Heart right ventricle (tissue), 16 donors: ENCODE results near the gene DLL4. TPM values are rescaled to one million over a fixed set of nuclear protein-coding genes. Genes with fewer than 3 reads are reported as not detected.

Experiments used
- ATAC-seq, 8 donors: fragments of 200-7000 bp; cut with Tn5 transposase; one replicate each; pipeline ENCODE4 v1.9.1; 2020; ENCODE audit warnings: mild to moderate bottlenecking in 8 of 8, moderate library complexity in 8 of 8, moderate number of reproducible peaks in 1 of 8
- DNase-seq, 2 donors: peaks; one replicate each; pipeline ENCODE4 v3.0.0-alpha.2; 2020
- H3K27ac ChIP-seq, 10 donors: fragments of 200-600 bp; sonication (generic) in 2 of 10; one replicate each; pipeline versions ENCODE4 v1.5.0 to v1.8.0; 2020 to 2022; ENCODE audit warnings: mild to moderate bottlenecking in 3 of 10
- H3K27me3 ChIP-seq, 7 donors: fragments of 200-600 bp; one replicate each; pipeline ENCODE4 v1.8.0; 2021 to 2022; ENCODE audit warnings: mild to moderate bottlenecking in 2 of 7
- H3K36me3 ChIP-seq, 9 donors: fragments of 200-600 bp; sonication (generic) in 1 of 9; one replicate each; pipeline versions ENCODE4 v1.5.0 to v1.8.0; 2020 to 2022; ENCODE audit warnings: mild to moderate bottlenecking in 2 of 9
- H3K4me1 ChIP-seq, 9 donors: fragments of 200-600 bp; sonication (generic) in 1 of 9; one replicate each; pipeline versions ENCODE4 v1.5.0 to v1.8.0; 2020 to 2022; ENCODE audit warnings: mild to moderate bottlenecking in 4 of 9
- H3K4me3 ChIP-seq, 10 donors: fragments of 200-600 bp; sonication (generic) in 2 of 10; one replicate each; pipeline versions ENCODE4 v1.5.0 to v1.8.0; 2020 to 2022; ENCODE audit warnings: mild to moderate bottlenecking in 7 of 10, moderate library complexity in 2 of 10
- H3K9me3 ChIP-seq, 11 donors: fragments of 200-600 bp in 10 of 11; sonication (generic) in 2 of 11; one replicate each; pipeline versions ENCODE4 v1.5.0 to v1.8.0; 2013 to 2022; ENCODE audit warnings: mild to moderate bottlenecking in 2 of 11, control low read depth in 1 of 11, moderate library complexity in 1 of 11
- CTCF ChIP-seq, 9 donors: fragments of 200-600 bp; sonication (generic) in 2 of 9; IDR thresholded peaks; one replicate each; pipeline versions ENCODE4 v1.5.0 to v1.8.0; 2021 to 2022; ENCODE audit warnings: antibody characterized with exemption in 9 of 9, mild to moderate bottlenecking in 5 of 9, moderate library complexity in 1 of 9
- WGBS, 2 donors: extraction: QIAGEN DNeasy Blood & Tissue Kit; methylation state at CpG; one replicate each; pipeline ENCODE4 v1.1.7; 2013; ENCODE audit warnings: inconsistent platforms in 1 of 2; 5-methylcytosine and 5-hydroxymethylcytosine counted together
- intact Hi-C, 10 donors: fragments of 100-400 bp; cut with DNase I; formaldehyde crosslinking; loops; one replicate each; pipeline versions ENCODE4 v1.11.1 to v1.14.2; 2022
- polyA plus RNA-seq, 2 donors: library from polyadenylated mRNA; stranded (reverse); fragments of 200-250 nt; gene quantifications; one replicate each; pipeline ENCODE4 v1.2.3, GENCODE V29; 2013
- total RNA-seq, 10 donors: library from RNA; stranded (reverse); fragmentation: NEBNext Ultra II Directional in 3 of 10; extraction: Animal tissue kit (Norgen Biotek cat#: 25700) in 3 of 10; gene quantifications; one replicate each; pipeline versions ENCODE4 v1.2.1 to v1.2.4, GENCODE V29; 2021 to 2023
- donor health status: Arrhythmogenic right ventricular cardiomyopathy.
- donor health status: ischemic (EF 13 %, LVEDD 7.1; RV severe dilation, severe dysfunction).
- donor health status: healthy with polysubstance abuse.
- donor health status: DM: no; HTN: yes; CAD: no.
- donor health status: DM: no; HTN: no; CAD: no.
- donor health status: ischemic (EF 25% LVEDD 6.9; RV normal size, moderate dysfunction).
- donor health status: ischemic (EF 25% LVEDD 5.7; RV mildly dilated, moderate dysfunction).
- donor health status: healthy.
- donor health status: DM: yes; HTN: yes; CAD: no.
- donor health status: Ischemic cardiomyopathy.
- donor health status: ischemic (EF 35%, LVEDD 5.7; RV mildly dilated, moderate dysfunction).
- donor health status: nonischemic (EF 11% LVEDD 7.7; RV severe dilation, severe dysfunction).
- donor health status: DM: yes; HTN: yes; CAD: no.
- donor health status: PGD.
- donor health status: ischemic (EF 29% LVEDD 5.4; RV normal size, mild dysfunction).
- donor health status: nonischemic (EF 23%, LVEDD 6.1; RV moderate dilation, normal function).

The DLL4 gene
- total and polyA plus RNA-seq, 12 donors, result 6.5 to 24.8 (median 14.0) TPM

- Histone ChIP-seq H3K27me3 (no peaks in the 10 kb centered on the region), H3K4me3 (no peak overlapping the region), H3K27ac (no peak overlapping the region), H3K9me3 (no peaks in the 10 kb centered on the region), H3K4me1 (peaks cover 9 to 43% (median 33%) of the 10 kb centered on the region in 9 donors), H3K36me3 (no peaks in the 10 kb centered on the region)
- 92 to 95% methylated on average over 11 of the region's 11 CpGs for WGBS, 2 donors
- ATAC-seq, result no peak
- intact Hi-C loops, result loop anchor here in 8 of 10 donors (5.0 to 10.0 kb wide), 6 partner anchors 37 to 78 kb away; no protein-coding TSS in a partner anchor
- no peak for TF ChIP-seq CTCF (IDR thresholded peaks at IDR 0.05)
- DNase-seq, result no peak
Measured at GRCh38 chr15:40944510-40945296, 15.6 kb downstream of the DLL4 start.

- ATAC-seq, result no peak
- intact Hi-C loops, result loop anchor here in 2 of 10 donors (5.0 to 10.0 kb wide), 2 partner anchors 63 to 66 kb away; no protein-coding TSS in a partner anchor
- Histone ChIP-seq H3K9me3 (no peaks in the 10 kb centered on the region), H3K36me3 (no peaks in the 10 kb centered on the region), H3K4me3 (no peak overlapping the region), H3K4me1 (peaks cover 0 to 30% (median 12%) of the 10 kb centered on the region in 9 donors), H3K27ac (no peak overlapping the region), H3K27me3 (no peaks in the 10 kb centered on the region)
- DNase-seq, result no peak
- 68% methylated on average over 21 of the region's 21 CpGs for whole genome bisulfite sequencing, 2 donors
- no peak for TF ChIP-seq CTCF (IDR thresholded peaks at IDR 0.05)
Measured at GRCh38 chr15:40948706-40949473, 19.8 kb downstream of the DLL4 start.

GRCh38 chr15:40949756-40950207 lies 20.6 kb downstream of the DLL4 start:
- intact Hi-C loops, result loop anchor here in 2 of 10 donors (5.0 to 10.0 kb wide), 2 partner anchors 63 to 65 kb away; no protein-coding TSS in a partner anchor
- ATAC-seq, result no peak
- Histone ChIP-seq H3K4me3 (no peak overlapping the region), H3K4me1 (peaks cover 0 to 33% (median 14%) of the 10 kb centered on the region in 9 donors), H3K9me3 (no peaks in the 10 kb centered on the region), H3K27ac (no peak overlapping the region), H3K27me3 (no peaks in the 10 kb centered on the region), H3K36me3 (no peaks in the 10 kb centered on the region)
- 65 to 72% methylated on average over 7 of the region's 7 CpGs for WGBS, 2 donors
- TF ChIP-seq CTCF (IDR thresholded peaks at IDR 0.05), result no peak
- no peak for DNase-seq

- DNase-seq, result no peak
- intact Hi-C loops, result no loop called here
- H3K9me3 ChIP-seq, result no peaks in the 10 kb centered on the region
- no peak for TF ChIP-seq CTCF (IDR thresholded peaks at IDR 0.05)
- WGBS, 2 donors, result 93 to 94% methylated on average over 4 of the region's 4 CpGs
- H3K27ac ChIP-seq, result no peak overlapping the region
- no peaks in the 10 kb centered on the region for H3K27me3 ChIP-seq
- peaks cover 4 to 50% (median 20%) of the 10 kb centered on the region in 9 donors for H3K4me1 ChIP-seq
- H3K4me3 ChIP-seq, result no peak overlapping the region
- no peaks in the 10 kb centered on the region for H3K36me3 ChIP-seq
- no peak for ATAC-seq
Measured at GRCh38 chr15:40951764-40952163, 22.6 kb downstream of the DLL4 start.
